Neural cell (in vitro differentiated cells): ENCODE measurements around the gene FSTL3. TPM values are rescaled to one million over a fixed set of nuclear protein-coding genes. Genes with fewer than 3 reads are reported as not detected.

Experiments used
- H2AFZ ChIP-seq: fragments of 200-600, 300-800 bp; sonication (generic), shearing (Covaris generic); 2 replicates; pipeline ENCODE4 v1.6.0; 2014; ENCODE audit warnings: low read depth, mild to moderate bottlenecking, antibody characterized with exemption, low read length, moderate library complexity
- H3F3A ChIP-seq: fragments of 200-600 bp; shearing (Covaris generic); 2 replicates; pipeline ENCODE4 v1.6.1; 2016; ENCODE audit warnings: mild to moderate bottlenecking, moderate library complexity, mixed read lengths, antibody characterized with exemption, low read length; ENCODE audit not compliant: insufficient read depth, poor library complexity, severe bottlenecking
- H3K27ac ChIP-seq: fragments of 200-600, 300-800 bp; sonication (generic), shearing (Covaris generic); 2 replicates; pipeline ENCODE4 v1.5.1; 2014; ENCODE audit warnings: mild to moderate bottlenecking, low read length, moderate library complexity
- H3K27me3 ChIP-seq: fragments of 300-800, 200-600 bp; sonication (generic), shearing (Covaris generic); 2 replicates; pipeline ENCODE4 v1.6.0; 2014; ENCODE audit warnings: mild to moderate bottlenecking, low read depth, low read length, moderate library complexity; ENCODE audit not compliant: insufficient read depth
- H3K36me3 ChIP-seq: fragments of 300-800, 200-600 bp; sonication (generic), shearing (Covaris generic); 2 replicates; pipeline ENCODE4 v1.5.1; 2014; ENCODE audit warnings: mild to moderate bottlenecking, antibody characterized with exemption, low read length, moderate library complexity; ENCODE audit not compliant: insufficient read depth
- H3K4me2 ChIP-seq: fragments of 300-800, 200-600 bp; sonication (generic), shearing (Covaris generic); 2 replicates; pipeline ENCODE4 v1.6.0; 2014; ENCODE audit warnings: mild to moderate bottlenecking, low read length
- H3K4me3 ChIP-seq: fragments of 300-800, 200-600 bp; sonication (generic), shearing (Covaris generic); 2 replicates; pipeline ENCODE4 v1.5.1; 2014; ENCODE audit warnings: mild to moderate bottlenecking, low read length, moderate library complexity
- H3K79me2 ChIP-seq: fragments of 200-600 bp; shearing (Covaris generic); replicated peaks from 2 replicates; pipeline ENCODE4 v1.6.0; 2014; ENCODE audit warnings: mild to moderate bottlenecking, low read length, moderate library complexity; ENCODE audit not compliant: insufficient read depth
- H3K9ac ChIP-seq: fragments of 300-800, 200-600 bp; sonication (generic), shearing (Covaris generic); 2 replicates; pipeline ENCODE4 v1.6.1; 2016; ENCODE audit warnings: mild to moderate bottlenecking, low read length, mixed read lengths
- H3K9me2 ChIP-seq: fragments of 200-600 bp; shearing (Covaris generic); 2 replicates; pipeline ENCODE4 v1.6.1; 2016; ENCODE audit warnings: mild to moderate bottlenecking, low read length, mixed read lengths; ENCODE audit not compliant: insufficient read depth
- H3K9me3 ChIP-seq: fragments of 200-600, 300-800 bp; sonication (generic), shearing (Covaris generic); 2 replicates; pipeline ENCODE4 v1.6.1; 2016; ENCODE audit warnings: mild to moderate bottlenecking, mixed run types, low read length, moderate library complexity, mixed read lengths
- H4K20me1 ChIP-seq: fragments of 200-600 bp; shearing (Covaris generic); 2 replicates; pipeline ENCODE4 v1.6.1; 2016; ENCODE audit warnings: mild to moderate bottlenecking, mixed run types; ENCODE audit not compliant: insufficient read depth
- EP300 ChIP-seq: fragments of 450-650 bp; conservative IDR thresholded peaks from 2 replicates; pipeline ENCODE4 v1.6.1; 2014; ENCODE audit warnings: antibody characterized with exemption, mild to moderate bottlenecking, moderate library complexity; ENCODE audit not compliant: poor library complexity, severe bottlenecking
- EZH2 ChIP-seq: fragments of 200-600, 300-800 bp; shearing (Covaris generic), sonication (generic); IDR thresholded peaks from 2 replicates; pipeline ENCODE4 v1.6.1; 2014; ENCODE audit warnings: antibody characterized with exemption, low read length, borderline replicate concordance, mild to moderate bottlenecking; ENCODE audit not compliant: insufficient read depth, poor library complexity, severe bottlenecking
- MXI1 ChIP-seq: fragments of 450-650 bp; conservative IDR thresholded peaks from 2 replicates; pipeline ENCODE4 v1.6.1; 2014; ENCODE audit warnings: antibody characterized with exemption, mild to moderate bottlenecking; ENCODE audit not compliant: poor library complexity, severe bottlenecking
- POLR2AphosphoS5 ChIP-seq: IDR thresholded peaks from 2 replicates; pipeline ENCODE4 v1.6.1; 2012
- RAD21 ChIP-seq: fragments of 450-650 bp; conservative IDR thresholded peaks from 2 replicates; pipeline ENCODE4 v1.6.1; 2014; ENCODE audit warnings: antibody characterized with exemption, mild to moderate bottlenecking, moderate library complexity
- SMC3 ChIP-seq: fragments of 450-650 bp; conservative IDR thresholded peaks from 2 replicates; pipeline ENCODE4 v1.6.1; 2014; ENCODE audit warnings: antibody characterized with exemption, mild to moderate bottlenecking, moderate library complexity; ENCODE audit not compliant: poor library complexity
- TAF1 ChIP-seq: IDR thresholded peaks from 2 replicates; pipeline ENCODE4 v1.6.1; 2012; ENCODE audit warnings: low read depth
- polyA plus RNA-seq: library from polyadenylated mRNA; depleted of rRNA; stranded (reverse); fragments of >200 nt; gene quantifications from 2 replicates; pipeline ENCODE4 v1.2.3, GENCODE V29; 2014
- TF ChIP-seq, protein P1 (sequence below): fragments of 450-650 bp; IDR thresholded peaks from 2 replicates; pipeline ENCODE4 v1.5.1; 2014; ENCODE audit warnings: antibody characterized with exemption, mild to moderate bottlenecking, moderate library complexity; ENCODE audit not compliant: poor library complexity, severe bottlenecking
- TF ChIP-seq, protein P2 (sequence below): IDR thresholded peaks from 2 replicates; pipeline ENCODE4 v1.6.1; 2012; ENCODE audit warnings: borderline replicate concordance

FSTL3 gene
- polyA plus RNA-seq, 1 donor from 2014 or later: 3.1 TPM

DNA sequence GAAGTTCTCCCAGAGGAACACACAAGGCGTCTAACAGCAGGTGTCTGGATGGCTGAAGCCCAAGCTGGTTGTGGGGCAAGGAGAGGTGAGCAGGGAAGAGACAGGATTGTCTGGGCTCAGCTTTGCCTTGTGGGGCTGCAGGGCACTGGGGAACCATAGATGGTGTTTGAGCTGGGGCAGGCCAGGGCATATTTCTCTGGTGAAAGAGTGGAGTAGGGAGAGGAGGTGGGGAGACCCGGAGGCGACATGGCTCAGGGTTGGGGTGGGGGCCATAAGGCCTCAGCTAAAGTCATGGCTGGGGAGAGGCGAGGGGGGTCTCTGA, 27.1 kb downstream of the FSTL3 start:
- Histone ChIP-seq H3K79me2 (peaks cover 4% of the 10 kb centered on the region), H3K27me3 (no peaks in the 10 kb centered on the region), H3K4me3 (no peak overlapping the region), H3K27ac (no peak overlapping the region), H2AFZ (no peak overlapping the region), H4K20me1 (no peaks in the 10 kb centered on the region), H3K4me2 (no peak overlapping the region), H3K36me3 (no peaks in the 10 kb centered on the region), H3K9me3 (no peaks in the 10 kb centered on the region), H3F3A (no peaks in the 10 kb centered on the region), H3K9me2 (no peaks in the 10 kb centered on the region), H3K9ac (no peak overlapping the region)
- TF ChIP-seq TAF1: no peak
- TF ChIP-seq, protein P1, sequence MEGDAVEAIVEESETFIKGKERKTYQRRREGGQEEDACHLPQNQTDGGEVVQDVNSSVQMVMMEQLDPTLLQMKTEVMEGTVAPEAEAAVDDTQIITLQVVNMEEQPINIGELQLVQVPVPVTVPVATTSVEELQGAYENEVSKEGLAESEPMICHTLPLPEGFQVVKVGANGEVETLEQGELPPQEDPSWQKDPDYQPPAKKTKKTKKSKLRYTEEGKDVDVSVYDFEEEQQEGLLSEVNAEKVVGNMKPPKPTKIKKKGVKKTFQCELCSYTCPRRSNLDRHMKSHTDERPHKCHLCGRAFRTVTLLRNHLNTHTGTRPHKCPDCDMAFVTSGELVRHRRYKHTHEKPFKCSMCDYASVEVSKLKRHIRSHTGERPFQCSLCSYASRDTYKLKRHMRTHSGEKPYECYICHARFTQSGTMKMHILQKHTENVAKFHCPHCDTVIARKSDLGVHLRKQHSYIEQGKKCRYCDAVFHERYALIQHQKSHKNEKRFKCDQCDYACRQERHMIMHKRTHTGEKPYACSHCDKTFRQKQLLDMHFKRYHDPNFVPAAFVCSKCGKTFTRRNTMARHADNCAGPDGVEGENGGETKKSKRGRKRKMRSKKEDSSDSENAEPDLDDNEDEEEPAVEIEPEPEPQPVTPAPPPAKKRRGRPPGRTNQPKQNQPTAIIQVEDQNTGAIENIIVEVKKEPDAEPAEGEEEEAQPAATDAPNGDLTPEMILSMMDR: no peak
- TF ChIP-seq, protein P2, sequence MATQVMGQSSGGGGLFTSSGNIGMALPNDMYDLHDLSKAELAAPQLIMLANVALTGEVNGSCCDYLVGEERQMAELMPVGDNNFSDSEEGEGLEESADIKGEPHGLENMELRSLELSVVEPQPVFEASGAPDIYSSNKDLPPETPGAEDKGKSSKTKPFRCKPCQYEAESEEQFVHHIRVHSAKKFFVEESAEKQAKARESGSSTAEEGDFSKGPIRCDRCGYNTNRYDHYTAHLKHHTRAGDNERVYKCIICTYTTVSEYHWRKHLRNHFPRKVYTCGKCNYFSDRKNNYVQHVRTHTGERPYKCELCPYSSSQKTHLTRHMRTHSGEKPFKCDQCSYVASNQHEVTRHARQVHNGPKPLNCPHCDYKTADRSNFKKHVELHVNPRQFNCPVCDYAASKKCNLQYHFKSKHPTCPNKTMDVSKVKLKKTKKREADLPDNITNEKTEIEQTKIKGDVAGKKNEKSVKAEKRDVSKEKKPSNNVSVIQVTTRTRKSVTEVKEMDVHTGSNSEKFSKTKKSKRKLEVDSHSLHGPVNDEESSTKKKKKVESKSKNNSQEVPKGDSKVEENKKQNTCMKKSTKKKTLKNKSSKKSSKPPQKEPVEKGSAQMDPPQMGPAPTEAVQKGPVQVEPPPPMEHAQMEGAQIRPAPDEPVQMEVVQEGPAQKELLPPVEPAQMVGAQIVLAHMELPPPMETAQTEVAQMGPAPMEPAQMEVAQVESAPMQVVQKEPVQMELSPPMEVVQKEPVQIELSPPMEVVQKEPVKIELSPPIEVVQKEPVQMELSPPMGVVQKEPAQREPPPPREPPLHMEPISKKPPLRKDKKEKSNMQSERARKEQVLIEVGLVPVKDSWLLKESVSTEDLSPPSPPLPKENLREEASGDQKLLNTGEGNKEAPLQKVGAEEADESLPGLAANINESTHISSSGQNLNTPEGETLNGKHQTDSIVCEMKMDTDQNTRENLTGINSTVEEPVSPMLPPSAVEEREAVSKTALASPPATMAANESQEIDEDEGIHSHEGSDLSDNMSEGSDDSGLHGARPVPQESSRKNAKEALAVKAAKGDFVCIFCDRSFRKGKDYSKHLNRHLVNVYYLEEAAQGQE: no peak
- TF ChIP-seq RAD21: no peak
- TF ChIP-seq SMC3: no peak
- no peak for TF ChIP-seq EP300
- TF ChIP-seq EZH2: no peak
- TF ChIP-seq MXI1: no peak
- TF ChIP-seq POLR2AphosphoS5: no peak

DNA sequence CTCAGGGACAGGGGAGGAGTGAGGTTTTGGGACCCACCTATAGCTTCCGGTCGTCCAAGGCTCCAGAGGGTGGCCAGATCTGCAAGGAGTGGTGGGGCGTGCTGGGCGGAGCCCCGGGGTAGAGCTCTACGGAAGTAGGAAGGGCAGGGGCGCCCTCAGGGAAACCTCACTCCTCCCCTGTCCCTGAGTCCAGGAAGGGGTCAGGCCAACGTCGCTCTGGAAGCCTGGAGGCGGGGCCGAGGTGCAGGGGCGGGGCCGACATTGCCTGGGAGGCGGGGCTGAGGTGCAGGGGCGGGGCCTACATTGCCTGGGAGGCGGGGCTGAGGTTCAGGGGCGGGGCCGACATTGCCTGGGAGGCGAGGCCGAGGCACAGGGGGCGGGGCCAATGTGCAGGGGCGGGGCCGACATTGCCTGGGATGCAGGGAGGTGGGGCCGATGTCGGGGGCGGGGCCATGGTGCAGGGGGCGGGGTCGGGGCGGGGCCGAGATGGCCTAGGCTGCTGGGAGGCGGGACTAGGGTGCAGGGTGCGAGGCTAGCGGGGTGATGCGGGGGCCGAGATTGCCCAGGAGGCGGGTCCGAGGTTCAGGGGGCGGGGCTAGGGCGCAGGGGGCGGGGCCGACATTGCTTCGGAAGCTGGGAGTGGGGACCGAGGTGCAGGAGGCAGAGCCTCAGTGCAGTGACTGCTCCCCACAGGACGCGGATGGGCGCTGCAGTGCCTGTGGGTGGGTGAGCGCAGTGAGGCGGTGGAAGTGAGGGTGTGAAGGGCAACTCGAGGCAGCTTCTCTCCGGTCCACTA, 27.7 kb downstream of the FSTL3 start:
- no peaks in the 10 kb centered on the region for H3K9me2 ChIP-seq
- no peak overlapping the region for H3K9ac ChIP-seq
- no peaks in the 10 kb centered on the region for H4K20me1 ChIP-seq
- no peak overlapping the region for H2AFZ ChIP-seq
- no peaks in the 10 kb centered on the region for H3K36me3 ChIP-seq
- TF ChIP-seq MXI1 (no peak), RAD21 (no peak), EP300 (no peak), SMC3 (no peak), TAF1 (no peak), POLR2AphosphoS5 (no peak), EZH2 (no peak)
- TF ChIP-seq, protein P1: no peak
- TF ChIP-seq, protein P2: no peak
- no peaks in the 10 kb centered on the region for H3K9me3 ChIP-seq
- H3K27ac ChIP-seq: no peak overlapping the region
- peaks cover 6% of the 10 kb centered on the region for H3K79me2 ChIP-seq
- no peak overlapping the region for H3K4me3 ChIP-seq
- no peaks in the 10 kb centered on the region for H3K27me3 ChIP-seq
- H3F3A ChIP-seq: no peaks in the 10 kb centered on the region
- H3K4me2 ChIP-seq: no peak overlapping the region
